Muscle of leg (tissue), 11 donors: ENCODE data around the gene DLX4. TPM values are rescaled to one million over a fixed set of nuclear protein-coding genes. Genes with fewer than 3 reads are reported as not detected.
A peak's percentile ranks its signal among the peaks of the same experiment; 100 is the strongest.

Experiments used
- DNase-seq: peaks from one replicate; pipeline ENCODE4 v3.0.0; 2013
- H3K27ac ChIP-seq: one replicate; pipeline ENCODE4 v1.5.1; 2013; ENCODE audit warnings: mild to moderate bottlenecking, low read length, control low read depth
- H3K27me3 ChIP-seq: one replicate; pipeline ENCODE4 v1.6.1; 2013; ENCODE audit warnings: low read length; ENCODE audit not compliant: control insufficient read depth, insufficient read depth
- H3K36me3 ChIP-seq: one replicate; pipeline ENCODE4 v1.6.1; 2013; ENCODE audit warnings: low read length; ENCODE audit not compliant: control insufficient read depth, insufficient read depth
- H3K4me1 ChIP-seq: one replicate; pipeline ENCODE4 v1.6.1; 2013; ENCODE audit warnings: low read length; ENCODE audit not compliant: control insufficient read depth, insufficient read depth
- H3K4me3 ChIP-seq: one replicate; pipeline ENCODE4 v1.5.1; 2013; ENCODE audit warnings: low read length, control low read depth
- H3K9me3 ChIP-seq: replicated peaks from 2 replicates; pipeline ENCODE4 v1.6.1; 2013; ENCODE audit warnings: low read depth, low read length; ENCODE audit not compliant: control insufficient read depth
- WGBS: methylation state at CpG from one replicate; pipeline ENCODE4 v1.1.5; 2013; ENCODE audit warnings: missing lambda C conversion rate; ENCODE audit not compliant: insufficient coverage; 5-methylcytosine and 5-hydroxymethylcytosine counted together
- polyA plus RNA-seq, 8 donors: library from polyadenylated mRNA; unstranded; fragments of 120-200 nt; gene quantifications; one replicate each; pipeline versions ENCODE4 v1.2.1 to v1.2.3, GENCODE V29; 2013; ENCODE audit warnings: inconsistent platforms in 1 of 8, low replicate concordance in 1 of 8; ENCODE audit not compliant: insufficient read length in 8 of 8, insufficient read depth in 1 of 8
- total RNA-seq: library from RNA; stranded (reverse); fragments of 120-200 nt; gene quantifications from one replicate; pipeline ENCODE4 v1.2.4, GENCODE V29; 2013

Gene DLX4
- total and polyA plus RNA-seq, 9 donors, result 0.09 to 0.57 (median 0.27) TPM

GRCh38 chr17:49946208-49946607 is 22.8 kb upstream of the DLX4 start:
- no peak overlapping the region for H3K4me3 ChIP-seq
- no peaks in the 10 kb centered on the region for H3K4me1 ChIP-seq
- no peaks in the 10 kb centered on the region for H3K9me3 ChIP-seq
- no peaks in the 10 kb centered on the region for H3K36me3 ChIP-seq
- H3K27ac ChIP-seq, result no peak overlapping the region
- peaks cover 65% of the 10 kb centered on the region for H3K27me3 ChIP-seq
- no peak for DNase-seq
- 65% methylated on average over 8 of the region's 8 CpGs for WGBS

DNA sequence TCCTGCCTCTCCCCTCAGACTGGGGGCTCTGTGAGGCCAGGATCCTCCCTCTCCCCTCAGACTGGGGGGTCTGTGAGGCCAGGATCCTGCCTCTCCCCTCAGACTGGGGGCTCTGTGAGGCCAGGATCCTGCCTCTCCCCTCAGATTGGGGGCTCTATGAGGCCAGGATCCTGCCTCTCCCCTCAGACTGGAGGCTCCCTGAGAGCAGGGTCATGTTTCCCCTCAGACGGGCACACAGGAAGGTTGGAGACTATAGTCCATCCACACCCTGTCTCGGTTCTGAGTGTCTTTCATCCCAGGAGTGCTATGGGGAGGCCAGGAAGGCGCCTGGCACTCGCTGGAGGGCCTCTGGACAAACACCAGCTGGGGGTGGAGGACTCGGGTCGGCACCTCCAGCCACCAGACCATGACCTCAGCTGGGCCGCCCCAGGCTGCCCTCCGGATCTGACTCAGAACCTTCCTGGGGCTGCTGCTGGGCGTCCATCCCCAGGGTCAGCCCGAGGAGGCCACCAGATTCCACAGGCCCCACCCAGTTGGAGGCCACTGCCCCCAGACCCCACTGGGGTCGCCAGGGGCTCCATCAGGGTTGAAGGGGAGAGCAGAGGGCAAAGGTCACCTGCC is 21.9 kb upstream of the DLX4 start:
- Histone ChIP-seq H3K27ac (no peak overlapping the region), H3K4me1 (no peaks in the 10 kb centered on the region), H3K36me3 (no peaks in the 10 kb centered on the region), H3K4me3 (no peak overlapping the region), H3K27me3 (peaks cover 67% of the 10 kb centered on the region), H3K9me3 (no peaks in the 10 kb centered on the region)
- DNase-seq, result no peak
- 78% methylated on average over 9 of the region's 11 CpGs for WGBS

DNA sequence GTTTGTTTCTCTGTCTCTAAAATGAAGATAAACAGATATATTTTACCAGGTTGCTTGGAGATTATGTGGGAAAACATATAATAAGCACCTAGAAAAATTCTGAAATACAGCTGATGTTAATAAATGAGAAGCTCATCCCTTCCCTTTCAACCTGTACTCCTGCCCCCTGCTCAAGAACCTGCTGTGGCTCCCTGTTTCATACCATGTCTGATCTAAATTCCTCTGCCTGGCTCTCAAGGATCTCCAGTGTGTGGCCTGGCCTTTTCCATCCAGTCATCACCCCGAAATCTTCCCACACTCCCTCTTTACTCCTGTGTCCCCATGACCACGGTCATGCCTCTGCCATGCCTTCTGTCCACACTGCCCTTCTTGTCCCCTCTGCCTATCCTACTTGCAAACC is 19.4 kb upstream of the DLX4 start:
- Histone ChIP-seq H3K36me3 (no peaks in the 10 kb centered on the region), H3K4me3 (no peak overlapping the region), H3K9me3 (no peaks in the 10 kb centered on the region), H3K27ac (no peak overlapping the region), H3K4me1 (no peaks in the 10 kb centered on the region), H3K27me3 (peaks cover 65% of the 10 kb centered on the region)
- no peak for DNase-seq
- WGBS, result 83% methylated on average over 2 of the region's 2 CpGs

DNA sequence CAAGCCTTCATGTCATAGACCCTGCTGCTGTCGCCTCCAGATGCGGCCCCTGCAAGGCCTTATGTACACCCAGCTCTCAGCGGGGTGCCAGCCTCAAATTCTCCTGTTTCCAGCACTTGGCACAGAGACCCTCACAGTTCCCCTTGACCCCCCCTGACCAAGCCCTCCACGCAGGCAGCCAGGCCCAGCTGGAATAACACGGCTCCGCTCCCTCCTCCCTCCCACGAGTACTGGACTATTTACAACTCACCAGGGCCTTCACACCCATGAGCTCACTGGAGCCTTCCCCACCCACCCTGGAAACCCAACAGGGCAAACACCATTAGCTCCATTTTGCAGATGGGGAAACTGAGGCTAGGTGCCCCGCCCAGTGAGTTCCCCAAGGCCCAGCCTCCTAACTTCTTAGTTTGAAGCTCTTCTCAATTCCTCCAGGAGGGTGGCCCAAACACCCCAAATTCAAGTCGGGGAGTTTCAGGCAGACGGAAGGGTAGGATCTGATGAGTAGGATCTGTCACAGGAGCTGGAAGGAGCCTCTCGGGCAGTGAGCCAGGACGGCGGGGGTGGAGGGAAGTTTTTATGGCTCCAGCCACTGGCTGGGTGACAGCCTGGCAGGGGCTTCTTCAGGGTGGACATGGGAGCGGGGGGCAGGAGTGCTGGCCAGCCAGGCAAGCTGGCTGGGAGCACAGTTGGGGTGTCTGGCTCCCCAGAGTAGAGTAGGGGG is 17.5 kb upstream of the DLX4 start:
- DNase-seq, result no peak
- 21% methylated on average over 11 of the region's 14 CpGs for WGBS
- no peak overlapping the region for H3K27ac ChIP-seq
- H3K27me3 ChIP-seq, result peaks cover 56% of the 10 kb centered on the region
- H3K36me3 ChIP-seq, result no peaks in the 10 kb centered on the region
- no peak overlapping the region for H3K4me3 ChIP-seq
- H3K4me1 ChIP-seq, result no peaks in the 10 kb centered on the region
- H3K9me3 ChIP-seq, result no peaks in the 10 kb centered on the region

DNA sequence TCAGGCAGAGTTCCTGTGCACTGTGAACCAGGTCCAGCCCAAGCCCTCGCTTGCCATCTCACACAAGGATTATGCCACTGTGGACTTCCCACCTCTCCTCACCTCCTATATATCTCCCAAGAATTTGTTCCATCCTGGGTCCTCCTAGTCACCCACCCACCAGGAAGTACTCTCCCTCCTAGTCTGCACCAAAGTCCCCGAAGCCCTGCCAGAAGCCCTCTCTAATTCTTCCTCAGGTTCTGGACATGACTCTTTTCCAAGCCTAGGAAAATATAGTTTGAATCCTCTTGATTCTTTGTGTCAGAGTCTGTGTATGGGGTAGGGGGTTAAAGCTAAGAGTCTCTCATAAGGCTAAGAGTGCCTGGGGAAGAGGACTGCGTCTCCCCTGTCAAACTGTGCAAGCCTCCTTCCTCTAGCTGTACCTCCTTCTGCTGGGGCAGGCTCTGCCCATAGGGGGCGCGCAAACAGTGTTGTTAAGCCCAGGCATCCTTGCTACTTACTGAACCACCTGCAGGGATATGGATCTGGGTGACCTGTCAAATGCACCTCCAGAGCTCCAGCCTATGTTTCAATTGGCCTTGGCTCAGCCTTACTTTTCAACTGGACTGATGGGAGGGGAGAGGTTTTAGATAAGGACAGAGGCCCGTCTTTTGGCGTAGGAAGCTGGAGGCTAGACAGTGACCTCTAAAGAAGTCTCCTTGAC is 16.6 kb upstream of the DLX4 start:
- no peak overlapping the region for H3K27ac ChIP-seq
- peak; percentile 63 for DNase-seq
- 14% methylated on average over 4 of the region's 7 CpGs for WGBS
- H3K27me3 ChIP-seq, result peaks cover 60% of the 10 kb centered on the region
- H3K4me1 ChIP-seq, result no peaks in the 10 kb centered on the region
- no peaks in the 10 kb centered on the region for H3K36me3 ChIP-seq
- no peak overlapping the region for H3K4me3 ChIP-seq
- no peaks in the 10 kb centered on the region for H3K9me3 ChIP-seq

DNA sequence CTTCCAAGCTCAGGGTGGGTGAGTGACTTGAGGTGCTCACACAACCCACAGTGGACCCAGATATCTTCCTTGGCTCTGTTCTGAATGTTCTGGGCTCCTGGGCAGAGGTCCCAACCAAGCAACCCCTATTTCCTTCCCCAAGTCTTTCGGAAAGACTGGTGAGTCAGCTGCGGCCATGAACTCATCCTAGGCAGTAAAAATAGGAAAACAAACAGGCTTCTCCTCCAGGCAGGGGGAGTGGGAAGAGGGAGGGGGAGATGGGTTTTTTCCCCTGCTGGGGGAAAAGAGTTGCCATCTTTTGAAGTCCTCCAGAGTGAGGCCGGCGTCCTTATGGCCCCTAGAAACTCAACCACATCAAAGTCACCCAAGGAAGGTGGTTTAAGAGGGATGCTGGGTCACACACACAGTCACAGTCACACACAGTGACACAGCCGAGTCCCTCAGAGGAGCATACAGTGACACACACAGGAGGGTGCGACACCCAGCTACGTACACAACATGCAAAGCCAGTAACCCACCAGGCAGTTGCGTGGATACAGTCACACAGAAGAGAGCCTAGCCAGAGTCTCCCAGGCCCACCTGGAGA is 16.0 kb upstream of the DLX4 start:
- WGBS, result 66% methylated on average over 4 of the region's 8 CpGs
- H3K27me3 ChIP-seq, result peaks cover 60% of the 10 kb centered on the region

GRCh38 chr17:49955157-49955556 is 13.8 kb upstream of the DLX4 start:
- Histone ChIP-seq H3K9me3 (no peaks in the 10 kb centered on the region), H3K27ac (no peak overlapping the region), H3K4me1 (no peaks in the 10 kb centered on the region), H3K4me3 (no peak overlapping the region), H3K36me3 (no peaks in the 10 kb centered on the region), H3K27me3 (peaks cover 65% of the 10 kb centered on the region)
- no peak for DNase-seq
- WGBS, result no CpG with 5 or more reads among the region's 1 CpG

More for the DNA sequence above, 16.0 kb upstream of the DLX4 start:
- H3K9me3 ChIP-seq, result no peaks in the 10 kb centered on the region
- no peaks in the 10 kb centered on the region for H3K4me1 ChIP-seq
- H3K36me3 ChIP-seq, result no peaks in the 10 kb centered on the region
- DNase-seq, result no peak
- no peak overlapping the region for H3K27ac ChIP-seq
- no peak overlapping the region for H3K4me3 ChIP-seq

DNA sequence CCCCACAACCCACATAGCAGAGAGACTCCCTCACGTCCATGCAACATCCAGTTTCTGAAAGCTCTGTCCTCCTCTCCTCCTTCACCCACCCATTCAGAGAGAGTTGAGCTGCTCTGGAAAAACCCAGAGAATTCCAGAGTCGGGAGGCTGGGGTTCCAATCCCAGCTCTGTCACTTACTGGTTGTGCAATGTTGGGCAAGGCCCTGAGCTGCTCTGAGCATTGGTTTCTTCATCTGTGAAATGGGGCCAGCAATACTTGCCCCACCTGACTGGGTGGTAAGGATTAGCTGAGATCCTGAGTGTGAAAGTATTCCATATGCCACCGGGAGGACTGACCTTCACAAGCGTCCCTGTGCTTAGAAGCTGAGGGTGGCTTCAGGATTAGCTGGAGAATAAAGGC is 12.2 kb upstream of the DLX4 start:
- Histone ChIP-seq H3K4me1 (no peaks in the 10 kb centered on the region), H3K9me3 (no peaks in the 10 kb centered on the region), H3K36me3 (no peaks in the 10 kb centered on the region), H3K4me3 (no peak overlapping the region), H3K27me3 (peaks cover 64% of the 10 kb centered on the region), H3K27ac (no peak overlapping the region)
- 61% methylated on average over 4 of the region's 4 CpGs for WGBS
- no peak for DNase-seq

DNA sequence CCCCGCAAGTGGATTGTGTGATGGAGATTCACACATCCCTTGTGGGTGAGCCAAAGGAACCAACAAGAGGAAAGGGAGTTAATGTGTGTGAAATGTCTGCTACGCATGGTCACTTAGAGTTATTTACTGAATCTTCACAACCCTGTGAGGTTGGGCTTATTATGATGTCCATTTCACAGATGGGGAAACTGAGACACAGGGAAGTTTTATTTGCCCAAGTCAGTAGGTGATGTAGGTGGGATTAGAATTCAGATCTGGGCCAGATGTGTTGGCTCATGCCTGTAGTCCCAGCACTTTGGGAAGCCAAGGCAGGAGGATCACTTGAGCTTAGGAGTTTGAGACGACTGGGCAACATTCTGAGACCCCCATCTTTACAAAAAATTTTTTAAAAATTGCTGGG is 11.6 kb upstream of the DLX4 start:
- DNase-seq, result no peak
- Histone ChIP-seq H3K27ac (no peak overlapping the region), H3K9me3 (no peaks in the 10 kb centered on the region), H3K4me1 (no peaks in the 10 kb centered on the region), H3K4me3 (no peak overlapping the region), H3K36me3 (no peaks in the 10 kb centered on the region), H3K27me3 (peaks cover 64% of the 10 kb centered on the region)
- no CpG with 5 or more reads among the region's 3 CpGs for WGBS

DNA sequence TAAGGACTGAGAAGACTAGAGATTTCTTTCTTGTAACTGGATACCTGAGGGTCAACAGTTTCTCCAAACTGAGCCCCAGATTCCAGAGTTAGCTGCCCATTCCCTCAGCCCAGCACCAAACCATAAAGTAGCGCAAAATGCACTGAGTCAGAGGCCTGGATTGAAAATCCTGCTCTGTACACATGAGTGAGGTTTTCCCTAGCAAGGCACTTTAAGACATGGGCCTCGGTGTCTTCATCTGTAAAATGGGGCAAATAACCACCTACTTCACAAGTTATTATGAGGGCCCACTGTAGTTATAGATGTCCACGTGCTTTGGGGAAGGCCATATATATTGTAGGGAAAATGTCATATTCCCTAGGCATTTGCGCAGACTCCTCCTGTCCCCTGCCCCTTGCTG is 10.3 kb upstream of the DLX4 start:
- H3K9me3 ChIP-seq, result no peaks in the 10 kb centered on the region
- H3K4me3 ChIP-seq, result no peak overlapping the region
- peaks cover 65% of the 10 kb centered on the region for H3K27me3 ChIP-seq
- H3K36me3 ChIP-seq, result no peaks in the 10 kb centered on the region
- no peak overlapping the region for H3K27ac ChIP-seq
- WGBS, result no CpG with 5 or more reads among the region's 4 CpGs
- no peak for DNase-seq
- peaks cover 2% of the 10 kb centered on the region for H3K4me1 ChIP-seq
